Stimulated activated CD4-positive, alpha-beta T cell treated with anti-CD3 and anti-CD28 coated beads, Interleukin-4, amount 100 ng/mL, for 48 hours (primary cell): ENCODE data around the gene MGMT.

Source experiments
- DNase-seq, 2 donors: peaks; one replicate each; pipeline ENCODE4 v3.0.0-alpha.2; 2020; ENCODE audit warnings: low read depth in 2 of 2

MGMT gene

GRCh38 chr10:129495256-129495655 is 28.2 kb downstream of the MGMT start:
- no peak for DNase-seq

GRCh38 chr10:129495698-129496097 is 28.7 kb downstream of the MGMT start:
- no peak for DNase-seq

- DNase-seq, result no peak
These were observed 30.0 kb downstream of the MGMT start for GRCh38 chr10:129497013-129497412.

GRCh38 chr10:129498680-129499079 is 31.6 kb downstream of the MGMT start:
- no peak for DNase-seq

- DNase-seq, result no peak
These were observed 33.7 kb downstream of the MGMT start for GRCh38 chr10:129500617-129501339.

GRCh38 chr10:129501652-129502436 is 34.8 kb downstream of the MGMT start:
- DNase-seq, result no peak

- DNase-seq, result no peak
These were observed 35.4 kb downstream of the MGMT start for GRCh38 chr10:129502448-129502847.

GRCh38 chr10:129505500-129506075 is 38.5 kb downstream of the MGMT start:
- no peak for DNase-seq

- no peak for DNase-seq
These were observed 39.2 kb downstream of the MGMT start for GRCh38 chr10:129506101-129506797.

GRCh38 chr10:129507216-129507889 is 40.3 kb downstream of the MGMT start:
- no peak for DNase-seq

GRCh38 chr10:129509155-129509554 is 42.1 kb downstream of the MGMT start:
- DNase-seq, result no peak

GRCh38 chr10:129509835-129510234 is 42.8 kb downstream of the MGMT start:
- DNase-seq, result no peak

- DNase-seq, result no peak
These were observed 44.0 kb downstream of the MGMT start for GRCh38 chr10:129511086-129511485.

GRCh38 chr10:129511758-129512157 is 44.7 kb downstream of the MGMT start:
- no peak for DNase-seq

- DNase-seq, result no peak
These were observed 46.3 kb downstream of the MGMT start for GRCh38 chr10:129513312-129513711.

- DNase-seq, result no peak
These were observed 47.8 kb downstream of the MGMT start for GRCh38 chr10:129514568-129515451.

GRCh38 chr10:129516846-129517679 is 50.0 kb downstream of the MGMT start:
- no peak for DNase-seq

GRCh38 chr10:129517680-129518057 is 50.6 kb downstream of the MGMT start:
- no peak for DNase-seq

GRCh38 chr10:129518793-129519192 is 51.8 kb downstream of the MGMT start:
- no peak for DNase-seq
